Suprapubic skin (tissue), 4 donors: Measurements from ENCODE around the gene ANAPC1.
"Not testable (repeated sequence)": the region's sequence is repeated elsewhere in the genome, so short reads cannot be mapped to it uniquely, and the experiment has no call there.

Source experiments
- CTCF ChIP-seq, 2 donors: fragments of 200-600 bp in 1 of 2; fragments of 450-650 bp in 1 of 2; sonication (generic) in 1 of 2; IDR thresholded peaks; one replicate each; pipeline ENCODE4 v1.5.1; 2016 to 2019; ENCODE audit warnings: antibody characterized with exemption in 2 of 2, mild to moderate bottlenecking in 1 of 2, moderate library complexity in 1 of 2
- POLR2A ChIP-seq, 2 donors: fragments of 450-650 bp; IDR thresholded peaks; one replicate each; pipeline ENCODE4 v1.6.1; 2017; ENCODE audit warnings: antibody characterized with exemption in 2 of 2, mild to moderate bottlenecking in 2 of 2, moderate library complexity in 2 of 2
- POLR2AphosphoS5 ChIP-seq, 3 donors: sonication (generic); formaldehyde crosslinking; IDR thresholded peaks; one replicate each; pipeline ENCODE4 v1.6.1; 2017; ENCODE audit warnings: antibody characterized with exemption in 3 of 3

DNA sequence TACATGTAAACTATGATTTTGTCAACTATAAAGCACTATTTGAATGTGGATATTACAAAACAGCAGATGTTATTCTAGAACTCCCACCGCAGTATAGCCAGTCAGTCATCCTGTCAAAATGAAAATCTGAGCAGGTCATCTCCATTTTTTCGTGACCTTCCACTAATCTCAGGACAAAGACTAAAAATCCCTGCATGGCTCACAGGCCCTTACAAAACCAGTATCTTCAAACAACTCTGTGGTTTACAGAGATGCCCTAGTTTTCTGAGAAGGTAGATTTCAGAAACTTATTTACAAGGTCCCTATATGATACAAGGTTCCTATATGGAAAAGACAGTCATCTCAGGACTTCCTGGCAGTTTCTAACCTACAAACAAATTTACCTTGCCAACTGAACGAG lies 49.8 kb downstream of the ANAPC1 start:
- TF ChIP-seq CTCF, POLR2A, POLR2AphosphoS5 (IDR thresholded peaks at IDR 0.05): not testable (repeated sequence)
